Activated CD8-positive, alpha-beta memory T cell treated with anti-CD3 and anti-CD28 coated beads, Interleukin-2, amount 50 U/mL, for 4 hours (primary cell): ENCODE measurements around the gene SAMD8.

Source experiments
- DNase-seq: peaks from one replicate; pipeline ENCODE4 v3.0.0-alpha.2; 2020

SAMD8 gene

GRCh38 chr10:75229971-75230370 lies 118.5 kb downstream of the SAMD8 start:
- DNase-seq = no peak

- DNase-seq = peak; percentile 94
Observed at GRCh38 chr10:75230600-75231038, 119.2 kb downstream of the SAMD8 start.
